CD14-positive monocyte (primary cell): Measurements from ENCODE around the gene SKP2. TPM values are rescaled to one million over a fixed set of nuclear protein-coding genes. Genes with fewer than 3 reads are reported as not detected.

Experiments used
- DNase-seq, 3 donors: peaks; one replicate each; pipeline ENCODE4 v3.0.0-alpha.2; 2011 to 2022
- H2AFZ ChIP-seq: 2 replicates; pipeline ENCODE4 v1.6.0; 2012; ENCODE audit warnings: mild to moderate bottlenecking, low read depth, low read length, inconsistent platforms; ENCODE audit not compliant: insufficient read depth, poor library complexity, severe bottlenecking
- H3K27ac ChIP-seq, 2 donors: 1 replicate in 1 of 2; 2 replicates in 1 of 2; pipeline ENCODE4 v1.5.1; 2012 to 2013; ENCODE audit warnings: low read length in 2 of 2, control low read depth in 1 of 2, inconsistent platforms in 1 of 2, low read depth in 1 of 2, mild to moderate bottlenecking in 1 of 2
- H3K27me3 ChIP-seq, 2 donors: one replicate each; pipeline versions ENCODE4 v1.6.0 to v1.6.1; 2011 to 2013; ENCODE audit warnings: low read length in 2 of 2; ENCODE audit not compliant: control insufficient read depth in 2 of 2, insufficient read depth in 2 of 2
- H3K36me3 ChIP-seq, 2 donors: replicated peaks in 1 of 2; 1 replicate in 1 of 2; 2 replicates in 1 of 2; pipeline versions ENCODE4 v1.5.1 to v1.6.1; 2012 to 2013; ENCODE audit warnings: low read length in 2 of 2, control low read depth in 1 of 2, inconsistent platforms in 1 of 2, mild to moderate bottlenecking in 1 of 2; ENCODE audit not compliant: insufficient read depth in 2 of 2, control insufficient read depth in 1 of 2
- H3K4me1 ChIP-seq, 2 donors: 1 replicate in 1 of 2; 2 replicates in 1 of 2; pipeline versions ENCODE4 v1.5.1 to v1.6.1; 2012 to 2013; ENCODE audit warnings: low read length in 2 of 2, control low read depth in 1 of 2, inconsistent platforms in 1 of 2, mild to moderate bottlenecking in 1 of 2, moderate library complexity in 1 of 2; ENCODE audit not compliant: insufficient read depth in 2 of 2, control insufficient read depth in 1 of 2
- H3K4me2 ChIP-seq: replicated peaks from 2 replicates; pipeline ENCODE3; 2012; ENCODE audit warnings: low read length, moderate library complexity, mild to moderate bottlenecking; ENCODE audit not compliant: poor library complexity, severe bottlenecking; ENCODE audit errors: extremely low read depth
- H3K4me3 ChIP-seq, 3 experiments: fragments of 200-600 bp in 1 of 3; sonication (generic) in 1 of 3; replicated peaks in 1 of 3; 1 replicate in 2 of 3; 2 replicates in 1 of 3; pipeline ENCODE4 v1.5.1; 2011 to 2013; ENCODE audit warnings: low read length in 3 of 3, mild to moderate bottlenecking in 3 of 3, control low read depth in 2 of 3, low read depth in 2 of 3, inconsistent platforms in 1 of 3, moderate library complexity in 1 of 3
- H3K79me2 ChIP-seq: 2 replicates; pipeline ENCODE4 v1.6.0; 2012; ENCODE audit warnings: mild to moderate bottlenecking, control low read depth, inconsistent platforms, low read length, moderate library complexity; ENCODE audit not compliant: insufficient read depth
- H3K9ac ChIP-seq: 2 replicates; pipeline ENCODE4 v1.6.0; 2017; ENCODE audit warnings: low read length, mild to moderate bottlenecking; ENCODE audit not compliant: insufficient read depth, poor library complexity, severe bottlenecking
- H3K9me3 ChIP-seq, 2 donors: replicated peaks in 1 of 2; 1 replicate in 1 of 2; 2 replicates in 1 of 2; pipeline versions ENCODE4 v1.5.1 to v1.6.1; 2012 to 2013; ENCODE audit warnings: low read length in 2 of 2, control low read depth in 1 of 2; ENCODE audit not compliant: control insufficient read depth in 1 of 2, insufficient read depth in 1 of 2
- H4K20me1 ChIP-seq: 2 replicates; pipeline ENCODE4 v1.6.0; 2012; ENCODE audit warnings: mild to moderate bottlenecking, low read length, control low read depth, moderate library complexity; ENCODE audit not compliant: insufficient read depth
- H3K27ac Mint-ChIP-seq, 7 donors: one replicate each; pipeline ENCODE4 v1.8.0; 2020; ENCODE audit warnings: mild to moderate bottlenecking in 7 of 7, mixed read lengths in 7 of 7, moderate library complexity in 6 of 7, inconsistent platforms in 2 of 7
- H3K27me3 Mint-ChIP-seq, 3 donors: one replicate each; pipeline ENCODE4 v1.8.0; 2021 to 2022; ENCODE audit warnings: low read depth in 3 of 3, mild to moderate bottlenecking in 3 of 3, mixed read lengths in 3 of 3, moderate library complexity in 3 of 3, inconsistent platforms in 1 of 3
- H3K36me3 Mint-ChIP-seq, 2 donors: one replicate each; pipeline ENCODE4 v1.8.0; 2020; ENCODE audit warnings: mixed read lengths in 2 of 2, inconsistent platforms in 1 of 2, mild to moderate bottlenecking in 1 of 2
- H3K4me1 Mint-ChIP-seq: one replicate; pipeline ENCODE4 v1.8.0; 2020; ENCODE audit warnings: mild to moderate bottlenecking, mixed read lengths
- H3K4me3 Mint-ChIP-seq, 2 donors: one replicate each; pipeline ENCODE4 v1.8.0; 2020; ENCODE audit warnings: mild to moderate bottlenecking in 2 of 2, mixed read lengths in 2 of 2, moderate library complexity in 1 of 2
- H3K9me3 Mint-ChIP-seq, 7 donors: one replicate each; pipeline ENCODE4 v1.8.0; 2020 to 2022; ENCODE audit warnings: mixed read lengths in 7 of 7, mild to moderate bottlenecking in 6 of 7, moderate library complexity in 6 of 7, inconsistent platforms in 2 of 7
- CTCF ChIP-seq: fragments of 200-600 bp; IDR thresholded peaks from one replicate; pipeline ENCODE4 v1.8.0; 2022; ENCODE audit warnings: antibody characterized with exemption, mild to moderate bottlenecking
- WGBS: methylation state at CpG from one replicate; pipeline ENCODE4 v1.1.5; 2013; ENCODE audit warnings: missing lambda C conversion rate; ENCODE audit not compliant: insufficient coverage; 5-methylcytosine and 5-hydroxymethylcytosine counted together
- intact Hi-C, 2 donors: fragments of 100-400 bp; cut with micrococcal nuclease; formaldehyde crosslinking; loops; one replicate each; pipeline versions ENCODE4 v1.15.0 to v1.15.1; 2023
- polyA plus RNA-seq, 3 donors: library from polyadenylated mRNA; depleted of rRNA in 1 of 3; unstranded in 2 of 3; stranded (reverse) in 1 of 3; fragments of 300-500 nt in 2 of 3; fragments of >200 nt in 1 of 3; fragmentation: Illumina TruSeq in 2 of 3; gene quantifications; 1 replicate in 2 of 3; 2 replicates in 1 of 3; pipeline ENCODE4 v1.2.3, GENCODE V29; 2012 to 2021

The SKP2 gene
- polyA plus RNA-seq, 3 donors, result 14.4 to 18.0 (median 15.5) TPM

- H3K4me2 ChIP-seq, result no peak overlapping the region
- peaks cover 65% of the 10 kb centered on the region for H3K79me2 ChIP-seq
- Mint-ChIP-seq H3K27ac (no peak overlapping the region), H3K4me1 (peaks cover 8% of the 10 kb centered on the region), H3K36me3 (peaks cover 74 to 84% of the 10 kb centered on the region in 2 donors), H3K27me3 (peaks cover 0 to 2% (median 0%) of the 10 kb centered on the region in 3 donors), H3K9me3 (peaks cover 0 to 6% (median 0%) of the 10 kb centered on the region in 7 donors), H3K4me3 (no peak overlapping the region)
- H3K4me1 ChIP-seq, result peaks cover 2 to 4% of the 10 kb centered on the region in 2 donors
- no peak overlapping the region for H3K9ac ChIP-seq
- H3K27ac ChIP-seq, result no peak overlapping the region
- H3K27me3 ChIP-seq, result no peaks in the 10 kb centered on the region
- intact Hi-C loops, result no loop called here
- no peak overlapping the region for H2AFZ ChIP-seq
- no peaks in the 10 kb centered on the region for H4K20me1 ChIP-seq
- peaks cover 69 to 96% of the 10 kb centered on the region in 2 donors for H3K36me3 ChIP-seq
- TF ChIP-seq CTCF, result no peak
- no peaks in the 10 kb centered on the region for H3K9me3 ChIP-seq
- no peak for DNase-seq
- WGBS, result 100% methylated on average over 2 of the region's 9 CpGs
- H3K4me3 ChIP-seq, result no peak overlapping the region
These were observed 11.0 kb downstream of the SKP2 start for GRCh38 chr5:36162810-36163486.

- no peaks in the 10 kb centered on the region for H4K20me1 ChIP-seq
- H3K4me2 ChIP-seq, result no peak overlapping the region
- Mint-ChIP-seq H3K27me3 (peaks cover 0 to 2% (median 0%) of the 10 kb centered on the region in 3 donors), H3K27ac (no peak overlapping the region), H3K36me3 (peaks cover 75 to 85% of the 10 kb centered on the region in 2 donors), H3K4me3 (no peak overlapping the region), H3K4me1 (no peaks in the 10 kb centered on the region), H3K9me3 (peaks cover 0 to 6% (median 0%) of the 10 kb centered on the region in 7 donors)
- intact Hi-C loops, result no loop called here
- no peak overlapping the region for H3K27ac ChIP-seq
- H2AFZ ChIP-seq, result no peak overlapping the region
- H3K4me3 ChIP-seq, result no peak overlapping the region
- peaks cover 50% of the 10 kb centered on the region for H3K79me2 ChIP-seq
- peaks cover 75 to 100% of the 10 kb centered on the region in 2 donors for H3K36me3 ChIP-seq
- no CpG with 5 or more reads among the region's 4 CpGs for WGBS
- no peaks in the 10 kb centered on the region for H3K4me1 ChIP-seq
- no peak for DNase-seq
- TF ChIP-seq CTCF, result no peak
- H3K9me3 ChIP-seq, result no peaks in the 10 kb centered on the region
- no peaks in the 10 kb centered on the region for H3K27me3 ChIP-seq
- no peak overlapping the region for H3K9ac ChIP-seq
These were observed 12.6 kb downstream of the SKP2 start for GRCh38 chr5:36164461-36164860.
